SK-N-SH treated with all-trans-retinoic acid at 6 μM for 48 hours (cell line): ENCODE data around the gene CDC45.
"Not testable (repeated sequence)": the region's sequence is repeated elsewhere in the genome, so short reads cannot be mapped to it uniquely, and the experiment has no call there.

Experiments
- ESRRG ChIP-seq: fragments of 250-450 bp; sonication (Bioruptor Pico); IDR thresholded peaks from 2 replicates; pipeline ENCODE4 v1.6.1; 2021; ENCODE audit warnings: mild to moderate bottlenecking
- OSR1 ChIP-seq: fragments of 250-450 bp; sonication (Bioruptor Pico); IDR thresholded peaks from 2 replicates; pipeline ENCODE4 v1.8.0; 2022; ENCODE audit warnings: moderate library complexity, mild to moderate bottlenecking, inconsistent platforms
- PATZ1 ChIP-seq: fragments of 250-450 bp; sonication (Bioruptor Pico); IDR thresholded peaks from 2 replicates; pipeline ENCODE4 v1.8.0; 2020; ENCODE audit warnings: mild to moderate bottlenecking, moderate library complexity, borderline replicate concordance
- SNAI2 ChIP-seq: fragments of 250-450 bp; sonication (Bioruptor Pico); IDR thresholded peaks from 2 replicates; pipeline ENCODE4 v1.5.0; 2020; ENCODE audit warnings: mild to moderate bottlenecking, moderate library complexity
- TSHZ2 ChIP-seq: fragments of 250-450 bp; sonication (Bioruptor Pico); IDR thresholded peaks from 2 replicates; pipeline ENCODE4 v1.5.0; 2020; ENCODE audit warnings: mild to moderate bottlenecking, moderate library complexity
- ZNF8 ChIP-seq: fragments of 450-650 bp; formaldehyde crosslinking; IDR thresholded peaks from 2 replicates; pipeline ENCODE4 v1.5.0; 2020; ENCODE audit warnings: mild to moderate bottlenecking, moderate library complexity

GRCh38 chr22:19548427-19548826 lies 68.7 kb downstream of the CDC45 start:
- not testable (repeated sequence) for TF ChIP-seq PATZ1 (CRISPR knock-in tag); TSHZ2 (CRISPR knock-in tag); OSR1 (CRISPR knock-in tag); ZNF8; ESRRG (CRISPR knock-in tag); SNAI2 (CRISPR knock-in tag)
